ENCODE results near the gene PAFAH1B2.
A peak's percentile ranks its signal among the peaks of the same experiment; 100 is the strongest.
"Not testable (repeated sequence)": the region's sequence is repeated elsewhere in the genome, so short reads cannot be mapped to it uniquely, and the experiment has no call there.

The PAFAH1B2 gene

GRCh38 chr11:117130879-117131278, 13.2 kb upstream of the PAFAH1B2 start:
- no peak overlapping the region for H3K9ac ChIP-seq (ENCODE audit: low read depth, low read length)
- H3K9me3 ChIP-seq (ENCODE audit: insufficient read depth, low read depth, low read length) = no peaks in the 10 kb centered on the region
- H3K27me3 ChIP-seq (ENCODE audit: insufficient read depth, low read length) = no peaks in the 10 kb centered on the region
- WGBS = 95% methylated on average over 7 of the region's 7 CpGs
- H3K36me3 ChIP-seq (ENCODE audit: insufficient read depth, low read length) = no peaks in the 10 kb centered on the region
- no peak overlapping the region for H3K4me3 ChIP-seq (ENCODE audit: low read length)
- no peaks in the 10 kb centered on the region for H3K4me1 ChIP-seq (ENCODE audit: insufficient read depth, low read length)
- H3K27ac ChIP-seq (ENCODE audit: low read depth, low read length) = no peak overlapping the region

GRCh38 chr11:117134431-117134830, 9.7 kb upstream of the PAFAH1B2 start:
- Histone ChIP-seq H3K27me3 (ENCODE audit: insufficient read depth, low read length) (no peaks in the 10 kb centered on the region), H3K9ac (ENCODE audit: low read depth, low read length) (no peak overlapping the region), H3K36me3 (ENCODE audit: insufficient read depth, low read length) (no peaks in the 10 kb centered on the region), H3K9me3 (ENCODE audit: insufficient read depth, low read depth, low read length) (no peaks in the 10 kb centered on the region), H3K4me3 (ENCODE audit: low read length) (no peak overlapping the region), H3K4me1 (ENCODE audit: insufficient read depth, low read length) (no peaks in the 10 kb centered on the region), H3K27ac (ENCODE audit: low read depth, low read length) (no peak overlapping the region)
- WGBS = no CpG with 5 or more reads among the region's 3 CpGs

GRCh38 chr11:117134979-117135378, 9.1 kb upstream of the PAFAH1B2 start:
- not testable (repeated sequence) for H3K27ac ChIP-seq (ENCODE audit: low read depth, low read length); H3K9me3 ChIP-seq (ENCODE audit: insufficient read depth, low read depth, low read length); H3K4me3 ChIP-seq (ENCODE audit: low read length); H3K4me1 ChIP-seq (ENCODE audit: insufficient read depth, low read length); H3K9ac ChIP-seq (ENCODE audit: low read depth, low read length); H3K36me3 ChIP-seq (ENCODE audit: insufficient read depth, low read length); H3K27me3 ChIP-seq (ENCODE audit: insufficient read depth, low read length)
- WGBS = no CpG with 5 or more reads among the region's 4 CpGs

GRCh38 chr11:117137223-117138086, 6.6 kb upstream of the PAFAH1B2 start:
- not testable (repeated sequence) for H3K4me1 ChIP-seq (ENCODE audit: insufficient read depth, low read length); H3K9ac ChIP-seq (ENCODE audit: low read depth, low read length); H3K9me3 ChIP-seq (ENCODE audit: insufficient read depth, low read depth, low read length); H3K27ac ChIP-seq (ENCODE audit: low read depth, low read length); H3K4me3 ChIP-seq (ENCODE audit: low read length); H3K27me3 ChIP-seq (ENCODE audit: insufficient read depth, low read length); H3K36me3 ChIP-seq (ENCODE audit: insufficient read depth, low read length)
- WGBS = no CpG with 5 or more reads among the region's 15 CpGs

GRCh38 chr11:117143390-117143789, 697 bp upstream of the PAFAH1B2 start:
- H3K4me1 ChIP-seq (ENCODE audit: insufficient read depth, low read length) = peaks cover 16% of the 10 kb centered on the region; the same call in 1 of the 2 replicates
- H3K27me3 ChIP-seq (ENCODE audit: insufficient read depth, low read length) = no peaks in the 10 kb centered on the region
- peak overlapping the region; percentile 85 for H3K9ac ChIP-seq (ENCODE audit: low read depth, low read length)
- peaks cover 22% of the 10 kb centered on the region for H3K36me3 ChIP-seq (ENCODE audit: insufficient read depth, low read length)
- H3K4me3 ChIP-seq (ENCODE audit: low read length) = peak overlapping the region; percentile 88
- H3K27ac ChIP-seq (ENCODE audit: low read depth, low read length) = peak overlapping the region; percentile 91
- H3K9me3 ChIP-seq (ENCODE audit: insufficient read depth, low read depth, low read length) = no peaks in the 10 kb centered on the region
- WGBS = 11% methylated on average over 4 of the region's 5 CpGs

GRCh38 chr11:117144477-117145392, 648 bp downstream of the PAFAH1B2 start:
- Histone ChIP-seq H3K27ac (ENCODE audit: low read depth, low read length) (peak overlapping the region; percentile 91), H3K4me1 (ENCODE audit: insufficient read depth, low read length) (peaks cover 16% of the 10 kb centered on the region; the same call in 1 of the 2 replicates), H3K9ac (ENCODE audit: low read depth, low read length) (peak overlapping the region; percentile 85), H3K27me3 (ENCODE audit: insufficient read depth, low read length) (no peaks in the 10 kb centered on the region), H3K36me3 (ENCODE audit: insufficient read depth, low read length) (peaks cover 30% of the 10 kb centered on the region), H3K9me3 (ENCODE audit: insufficient read depth, low read depth, low read length) (no peaks in the 10 kb centered on the region), H3K4me3 (ENCODE audit: low read length) (peak overlapping the region; percentile 88)
- WGBS = under 1% methylated on average over 61 of the region's 62 CpGs

- no peaks in the 10 kb centered on the region for H3K27me3 ChIP-seq (ENCODE audit: insufficient read depth, low read length)
- peaks cover 31% of the 10 kb centered on the region for H3K36me3 ChIP-seq (ENCODE audit: insufficient read depth, low read length)
- H3K9ac ChIP-seq (ENCODE audit: low read depth, low read length) = peak overlapping the region; percentile 85
- H3K4me1 ChIP-seq (ENCODE audit: insufficient read depth, low read length) = peaks cover 16% of the 10 kb centered on the region; the same call in 1 of the 2 replicates
- peak overlapping the region; percentile 88 for H3K4me3 ChIP-seq (ENCODE audit: low read length)
- 12% methylated on average over 5 of the region's 5 CpGs for WGBS
- H3K9me3 ChIP-seq (ENCODE audit: insufficient read depth, low read depth, low read length) = no peaks in the 10 kb centered on the region
- no peak overlapping the region for H3K27ac ChIP-seq (ENCODE audit: low read depth, low read length)
Observed at GRCh38 chr11:117145393-117145761, 1.3 kb downstream of the PAFAH1B2 start.

GRCh38 chr11:117146521-117146920, 2.4 kb downstream of the PAFAH1B2 start:
- no peaks in the 10 kb centered on the region for H3K27me3 ChIP-seq (ENCODE audit: insufficient read depth, low read length)
- 79% methylated on average over 10 of the region's 10 CpGs for WGBS
- H3K27ac ChIP-seq (ENCODE audit: low read depth, low read length) = peak overlapping the region; percentile 37; the same call in 1 of the 2 replicates
- peaks cover 35% of the 10 kb centered on the region for H3K36me3 ChIP-seq (ENCODE audit: insufficient read depth, low read length)
- no peak overlapping the region for H3K9ac ChIP-seq (ENCODE audit: low read depth, low read length)
- peaks cover 16% of the 10 kb centered on the region; the same call in 1 of the 2 replicates for H3K4me1 ChIP-seq (ENCODE audit: insufficient read depth, low read length)
- H3K4me3 ChIP-seq (ENCODE audit: low read length) = 0 out of 2 replicates have a peak overlapping the region, but pooled peaks have one; percentile 19
- H3K9me3 ChIP-seq (ENCODE audit: insufficient read depth, low read depth, low read length) = no peaks in the 10 kb centered on the region

GRCh38 chr11:117152066-117152465, 8.0 kb downstream of the PAFAH1B2 start:
- peaks cover 67% of the 10 kb centered on the region for H3K36me3 ChIP-seq (ENCODE audit: insufficient read depth, low read length)
- no peaks in the 10 kb centered on the region for H3K9me3 ChIP-seq (ENCODE audit: insufficient read depth, low read depth, low read length)
- H3K4me3 ChIP-seq (ENCODE audit: low read length) = no peak overlapping the region
- no peaks in the 10 kb centered on the region for H3K27me3 ChIP-seq (ENCODE audit: insufficient read depth, low read length)
- no peak overlapping the region for H3K9ac ChIP-seq (ENCODE audit: low read depth, low read length)
- WGBS = 99% methylated on average over 2 of the region's 2 CpGs
- no peak overlapping the region for H3K27ac ChIP-seq (ENCODE audit: low read depth, low read length)
- H3K4me1 ChIP-seq (ENCODE audit: insufficient read depth, low read length) = 0 out of 2 replicates have a peak, but pooled peaks cover 5% of the 10 kb centered on the region

GRCh38 chr11:117154468-117154867, 10.4 kb downstream of the PAFAH1B2 start:
- WGBS = 98% methylated on average over 5 of the region's 5 CpGs
- no peaks in the 10 kb centered on the region for H3K4me1 ChIP-seq (ENCODE audit: insufficient read depth, low read length)
- H3K36me3 ChIP-seq (ENCODE audit: insufficient read depth, low read length) = peaks cover 62% of the 10 kb centered on the region

GRCh38 chr11:117157507-117157906, 13.4 kb downstream of the PAFAH1B2 start:
- H3K4me1 ChIP-seq (ENCODE audit: insufficient read depth, low read length) = no peaks in the 10 kb centered on the region
- H3K9me3 ChIP-seq (ENCODE audit: insufficient read depth, low read depth, low read length) = no peaks in the 10 kb centered on the region
- 88% methylated on average over 2 of the region's 2 CpGs for WGBS
- no peaks in the 10 kb centered on the region for H3K27me3 ChIP-seq (ENCODE audit: insufficient read depth, low read length)
- H3K4me3 ChIP-seq (ENCODE audit: low read length) = no peak overlapping the region
- H3K9ac ChIP-seq (ENCODE audit: low read depth, low read length) = no peak overlapping the region
- H3K36me3 ChIP-seq (ENCODE audit: insufficient read depth, low read length) = peaks cover 80% of the 10 kb centered on the region
- H3K27ac ChIP-seq (ENCODE audit: low read depth, low read length) = no peak overlapping the region

More at GRCh38 chr11:117154468-117154867, 10.4 kb downstream of the PAFAH1B2 start:
- no peaks in the 10 kb centered on the region for H3K27me3 ChIP-seq (ENCODE audit: insufficient read depth, low read length)
- no peak overlapping the region for H3K9ac ChIP-seq (ENCODE audit: low read depth, low read length)
- H3K4me3 ChIP-seq (ENCODE audit: low read length) = no peak overlapping the region
- no peaks in the 10 kb centered on the region for H3K9me3 ChIP-seq (ENCODE audit: insufficient read depth, low read depth, low read length)
- H3K27ac ChIP-seq (ENCODE audit: low read depth, low read length) = no peak overlapping the region

All from HUES64 (cell line).